H1 (cell line): ENCODE measurements around the gene QRSL1. TPM values are rescaled to one million over a fixed set of nuclear protein-coding genes. Genes with fewer than 3 reads are reported as not detected.

Source experiments
- BCL11A ChIP-seq, 2 experiments: IDR thresholded peaks; one replicate each; pipeline ENCODE4 v1.6.1; 2011; ENCODE audit warnings: low read depth in 2 of 2, low read length in 2 of 2, mild to moderate bottlenecking in 2 of 2
- CHD1 ChIP-seq: IDR thresholded peaks from 2 replicates; pipeline ENCODE4 v1.6.1; 2012; ENCODE audit warnings: low read depth, low read length, improper control_type of control experiment
- CHD2 ChIP-seq: IDR thresholded peaks from 2 replicates; pipeline ENCODE4 v1.6.1; 2012; ENCODE audit warnings: low read length, improper control_type of control experiment
- KDM1A ChIP-seq: fragments of 200-600, 300-600 bp; sonication (generic); IDR thresholded peaks from 2 replicates; pipeline ENCODE4 v1.7.1; 2016; ENCODE audit warnings: mild to moderate bottlenecking, low read length, borderline replicate concordance
- KDM4A ChIP-seq: IDR thresholded peaks from one replicate; pipeline ENCODE4 v1.7.1; 2012; ENCODE audit warnings: low read depth, mild to moderate bottlenecking, moderate library complexity, low read length, inconsistent platforms; ENCODE audit not compliant: severe bottlenecking
- NANOG ChIP-seq: IDR thresholded peaks from 2 replicates; pipeline ENCODE4 v1.6.1; 2011; ENCODE audit warnings: low read length, low read depth, mild to moderate bottlenecking, inconsistent platforms; ENCODE audit not compliant: insufficient read depth, poor library complexity, severe bottlenecking
- POLR2AphosphoS5 ChIP-seq: IDR thresholded peaks from 2 replicates; pipeline ENCODE4 v1.6.1; 2011; ENCODE audit warnings: low read depth, low read length
- RXRA ChIP-seq: IDR thresholded peaks from 2 replicates; pipeline ENCODE4 v1.6.1; 2011; ENCODE audit warnings: low read depth, mild to moderate bottlenecking, low read length, moderate library complexity; ENCODE audit not compliant: insufficient read depth
- SIRT6 ChIP-seq: IDR thresholded peaks from one replicate; pipeline ENCODE4 v1.7.1; 2012; ENCODE audit warnings: low read length, inconsistent platforms
- SP2 ChIP-seq: IDR thresholded peaks from 2 replicates; pipeline ENCODE4 v1.6.1; 2012; ENCODE audit warnings: mild to moderate bottlenecking, low read length, inconsistent platforms
- SRF ChIP-seq: IDR thresholded peaks from 2 replicates; pipeline ENCODE4 v1.6.1; 2011; ENCODE audit warnings: mild to moderate bottlenecking, low read depth, low read length, moderate library complexity
- TCF12 ChIP-seq: IDR thresholded peaks from 2 replicates; pipeline ENCODE4 v1.6.1; 2011; ENCODE audit warnings: low read depth, mild to moderate bottlenecking, low read length
- polyA plus RNA-seq, 7 experiments: library from polyadenylated mRNA; depleted of rRNA in 3 of 7; stranded (reverse) in 5 of 7; unstranded in 2 of 7; fragments of >200 nt in 5 of 7; fragments of 200-250 nt in 2 of 7; gene quantifications; 1 replicate in 5 of 7; 2 replicates in 1 of 7; 4 replicates in 1 of 7; pipeline versions ENCODE4 v1.2.1 to v1.2.3, GENCODE V29; 2011 to 2013; ENCODE audit warnings: missing spikeins in 2 of 7, mixed read lengths in 2 of 7
- total RNA-seq: library from RNA; stranded (reverse); fragmentation: NEBNext Ultra II Directional; extraction: Animal tissue kit (Norgen Biotek cat#: 25700); gene quantifications from 2 replicates; pipeline ENCODE4 v1.2.1, GENCODE V29; 2021

The QRSL1 gene
- total and polyA plus RNA-seq, 2 of the 8 experiments (the other 6 are each of a cell fraction or from before 2014, with no cell fraction given) = 7.8 to 22.2 TPM

GRCh38 chr6:106614592-106615257 is 14.7 kb upstream of the QRSL1 start (continued):
- TF ChIP-seq SIRT6 (no peak), BCL11A (IDR thresholded peaks at IDR 0.05; ENCODE audit: low read depth in 2 of 2, low read length in 2 of 2) (no peak), SRF (no peak), TCF12 (peak; percentile 95), RXRA (no peak), NANOG (peak; percentile 16), KDM1A (no peak), SP2 (no peak), KDM4A (no peak), CHD2 (no peak), CHD1 (no peak), POLR2AphosphoS5 (no peak)
